SU-DHL-6 (cell line): ENCODE measurements around the gene ADM5.

Source experiments
- H2AFZ ChIP-seq: fragments of 200-600 bp; sonication (generic); 2 replicates; pipeline ENCODE4 v1.6.1; 2014; ENCODE audit warnings: low read depth, mild to moderate bottlenecking, moderate library complexity, mixed read lengths, antibody characterized with exemption, low read length; ENCODE audit not compliant: severe bottlenecking
- H3F3A ChIP-seq: fragments of 200-600 bp; shearing (Covaris generic); 2 replicates; pipeline ENCODE4 v1.6.0; 2016; ENCODE audit warnings: antibody characterized with exemption, mild to moderate bottlenecking; ENCODE audit not compliant: insufficient read depth
- H3K27ac ChIP-seq: fragments of 200-600 bp; sonication (generic); 2 replicates; pipeline ENCODE4 v1.5.1; 2016; ENCODE audit warnings: low read depth, mild to moderate bottlenecking, low read length, moderate library complexity, mixed read lengths
- H3K27me3 ChIP-seq: fragments of 200-600 bp; sonication (generic), shearing (Covaris generic); 2 replicates; pipeline ENCODE4 v1.6.0; 2014; ENCODE audit warnings: mild to moderate bottlenecking, low read length
- H3K36me3 ChIP-seq: fragments of 200-600 bp; sonication (generic); 2 replicates; pipeline ENCODE4 v1.6.1; 2014; ENCODE audit warnings: mild to moderate bottlenecking, low read length, mixed read lengths
- H3K4me2 ChIP-seq: fragments of 300-600, 200-600 bp; shearing (Covaris generic), sonication (generic); 2 replicates; pipeline ENCODE4 v1.6.0; 2014; ENCODE audit warnings: low read length, low read depth, mild to moderate bottlenecking; ENCODE audit not compliant: poor library complexity, severe bottlenecking
- H3K4me3 ChIP-seq: fragments of 200-600 bp; sonication (generic); 2 replicates; pipeline ENCODE4 v1.5.1; 2014; ENCODE audit warnings: antibody characterized with exemption, low read length, mild to moderate bottlenecking, mixed read lengths; ENCODE audit not compliant: insufficient read depth, poor library complexity, severe bottlenecking
- H3K79me2 ChIP-seq: fragments of 200-600 bp; sonication (generic); 2 replicates; pipeline ENCODE4 v1.6.1; 2014; ENCODE audit warnings: mild to moderate bottlenecking, low read length, moderate library complexity; ENCODE audit not compliant: insufficient read depth
- H3K9ac ChIP-seq: fragments of 200-600 bp; sonication (generic); 2 replicates; pipeline ENCODE4 v1.7.0; 2014; ENCODE audit warnings: mild to moderate bottlenecking, low read length
- H3K9me2 ChIP-seq: fragments of 200-600 bp; sonication (generic); replicated peaks from 2 replicates; pipeline ENCODE4 v1.6.1; 2014; ENCODE audit warnings: low read length; ENCODE audit not compliant: insufficient read depth
- H3K9me3 ChIP-seq: fragments of 200-600 bp; sonication (generic); 2 replicates; pipeline ENCODE4 v1.6.1; 2014; ENCODE audit warnings: low read length, mixed read lengths; ENCODE audit not compliant: insufficient read depth
- H4K20me1 ChIP-seq: fragments of 200-600 bp; sonication (generic); 2 replicates; pipeline ENCODE4 v1.6.1; 2014; ENCODE audit warnings: low read depth, mild to moderate bottlenecking, antibody characterized with exemption, low read length, moderate library complexity, mixed read lengths
- CTCF ChIP-seq: fragments of 200-600 bp; sonication (generic); IDR thresholded peaks from one replicate; pipeline ENCODE4 v1.5.1; 2017; ENCODE audit warnings: antibody characterized with exemption, mild to moderate bottlenecking, low read length, moderate library complexity; ENCODE audit not compliant: insufficient read depth, poor library complexity, severe bottlenecking
- EZH2phosphoT487 ChIP-seq: fragments of 200-600 bp; sonication (generic), shearing (Covaris generic); conservative IDR thresholded peaks from 2 replicates; pipeline ENCODE4 v1.6.1; 2018; ENCODE audit warnings: mild to moderate bottlenecking, antibody characterized with exemption, low read length, moderate library complexity, mixed read lengths

Gene ADM5

GRCh38 chr19:49682274-49682673, 7.1 kb upstream of the ADM5 start:
- peaks cover 10% of the 10 kb centered on the region; the same call in 1 of the 2 replicates for H4K20me1 ChIP-seq
- H3K9me3 ChIP-seq = no peaks in the 10 kb centered on the region
- H3K27ac ChIP-seq = no peak overlapping the region
- H3K4me3 ChIP-seq = no peak overlapping the region
- H3K27me3 ChIP-seq = no peaks in the 10 kb centered on the region
- H3F3A ChIP-seq = peaks cover 10% of the 10 kb centered on the region
- no peak overlapping the region for H3K9ac ChIP-seq
- no peaks in the 10 kb centered on the region for H3K9me2 ChIP-seq
- H3K4me2 ChIP-seq = no peak overlapping the region
- H3K36me3 ChIP-seq = peaks cover 19% of the 10 kb centered on the region
- TF ChIP-seq CTCF (no peak), EZH2phosphoT487 (no peak)
- H2AFZ ChIP-seq = no peak overlapping the region
- H3K79me2 ChIP-seq = peaks cover 48% of the 10 kb centered on the region

- H3F3A ChIP-seq = peaks cover 6% of the 10 kb centered on the region
These were observed 5.6 kb upstream of the ADM5 start for GRCh38 chr19:49683814-49684250.

GRCh38 chr19:49684251-49684982, 5.0 kb upstream of the ADM5 start:
- Histone ChIP-seq H3F3A (peaks cover 11% of the 10 kb centered on the region), H3K79me2 (peaks cover 27% of the 10 kb centered on the region), H4K20me1 (peaks cover 10% of the 10 kb centered on the region; the same call in 1 of the 2 replicates)

More at GRCh38 chr19:49683814-49684250, 5.6 kb upstream of the ADM5 start:
- Histone ChIP-seq H3K27ac (no peak overlapping the region), H3K4me2 (no peak overlapping the region), H3K9ac (no peak overlapping the region), H2AFZ (no peak overlapping the region), H3K36me3 (peaks cover 19% of the 10 kb centered on the region), H3K9me3 (no peaks in the 10 kb centered on the region), H3K79me2 (peaks cover 32% of the 10 kb centered on the region), H3K4me3 (no peak overlapping the region), H3K9me2 (no peaks in the 10 kb centered on the region), H4K20me1 (peaks cover 10% of the 10 kb centered on the region; the same call in 1 of the 2 replicates), H3K27me3 (no peaks in the 10 kb centered on the region)
- no peak for TF ChIP-seq CTCF
- no peak for TF ChIP-seq EZH2phosphoT487

More at GRCh38 chr19:49684251-49684982, 5.0 kb upstream of the ADM5 start:
- no peak overlapping the region for H3K27ac ChIP-seq
- no peak overlapping the region for H3K9ac ChIP-seq
- H3K4me2 ChIP-seq = no peak overlapping the region
- H3K4me3 ChIP-seq = no peak overlapping the region
- no peaks in the 10 kb centered on the region for H3K9me2 ChIP-seq
- TF ChIP-seq EZH2phosphoT487 (no peak), CTCF (peak; percentile 53)
- no peaks in the 10 kb centered on the region for H3K9me3 ChIP-seq
- H2AFZ ChIP-seq = no peak overlapping the region
- H3K36me3 ChIP-seq = peaks cover 19% of the 10 kb centered on the region
- no peaks in the 10 kb centered on the region for H3K27me3 ChIP-seq
